Smooth muscle cell (in vitro differentiated cells): ENCODE data around the gene ZFPM1. TPM values are rescaled to one million over a fixed set of nuclear protein-coding genes. Genes with fewer than 3 reads are reported as not detected.

ENCODE experiments used
- DNase-seq: peaks from one replicate; lab custom pipeline; 2025; ENCODE audit not compliant: unreplicated experiment; lab: John Stamatoyannopoulos, UW
- H2AFZ ChIP-seq: fragments of 200-600 bp; sonication (generic); 2 replicates; pipeline ENCODE4 v1.6.0; 2016; ENCODE audit warnings: antibody characterized with exemption, low read depth, mild to moderate bottlenecking
- H3F3A ChIP-seq: fragments of 200-600 bp; sonication (generic); 2 replicates; pipeline ENCODE4 v1.6.0; 2017; ENCODE audit warnings: antibody characterized with exemption, low read depth
- H3K27ac ChIP-seq: fragments of 200-600 bp; sonication (generic); 2 replicates; pipeline ENCODE4 v1.5.1; 2016; ENCODE audit warnings: low read depth, mild to moderate bottlenecking
- H3K27me3 ChIP-seq: fragments of 200-600 bp; sonication (generic); 2 replicates; pipeline ENCODE4 v1.6.1; 2016; ENCODE audit warnings: low read depth, mild to moderate bottlenecking
- H3K36me3 ChIP-seq: fragments of 200-600 bp; sonication (generic); 2 replicates; pipeline ENCODE4 v1.5.1; 2016; ENCODE audit warnings: low read depth
- H3K4me1 ChIP-seq: fragments of 200-600 bp; sonication (generic); 2 replicates; pipeline ENCODE4 v1.5.1; 2016; ENCODE audit warnings: low read depth
- H3K4me2 ChIP-seq: fragments of 200-600 bp; sonication (generic); 2 replicates; pipeline ENCODE4 v1.6.0; 2016; ENCODE audit warnings: mild to moderate bottlenecking
- H3K4me3 ChIP-seq: fragments of 200-600 bp; sonication (generic); 2 replicates; pipeline ENCODE4 v1.5.1; 2016; ENCODE audit warnings: mild to moderate bottlenecking
- H3K79me2 ChIP-seq: fragments of 200-600 bp; sonication (generic); 2 replicates; pipeline ENCODE4 v1.6.0; 2016; ENCODE audit warnings: low read depth, mild to moderate bottlenecking
- H3K9ac ChIP-seq: fragments of 200-600 bp; sonication (generic); 2 replicates; pipeline ENCODE4 v1.6.0; 2016; ENCODE audit warnings: low read depth
- H3K9me3 ChIP-seq: fragments of 200-600 bp; sonication (generic); replicated peaks from 2 replicates; pipeline ENCODE4 v1.5.1; 2016; ENCODE audit warnings: low read depth
- H4K20me1 ChIP-seq: fragments of 200-600 bp; sonication (generic); 2 replicates; pipeline ENCODE4 v1.6.0; 2016; ENCODE audit warnings: low read depth
- CTCF ChIP-seq: fragments of 200-600 bp; sonication (generic); IDR thresholded peaks from 2 replicates; pipeline ENCODE4 v1.5.1; 2017; ENCODE audit warnings: borderline replicate concordance, mild to moderate bottlenecking, antibody characterized with exemption; ENCODE audit not compliant: insufficient read depth, poor library complexity, severe bottlenecking
- WGBS: methylation state at CpG from one replicate; pipeline ENCODE4 v1.1.7; 2016; ENCODE audit warnings: low lambda C conversion rate; 5-methylcytosine and 5-hydroxymethylcytosine counted together
- polyA plus RNA-seq: library from polyadenylated mRNA; unstranded; fragments of >200 nt; fragmentation: Nextera tagmentation; extraction: Ambion mirVana; gene quantifications from 2 replicates; pipeline ENCODE4 v1.2.1, GENCODE V29; 2016
- total RNA-seq: library from RNA; depleted of rRNA; stranded (reverse); fragments of >200 nt; gene quantifications from 2 replicates; pipeline ENCODE4 v1.2.3, GENCODE V29; 2014

ZFPM1 gene
- total and polyA plus RNA-seq, 2 experiments from 2014 or later = 0.99 to 4.9 TPM

DNA sequence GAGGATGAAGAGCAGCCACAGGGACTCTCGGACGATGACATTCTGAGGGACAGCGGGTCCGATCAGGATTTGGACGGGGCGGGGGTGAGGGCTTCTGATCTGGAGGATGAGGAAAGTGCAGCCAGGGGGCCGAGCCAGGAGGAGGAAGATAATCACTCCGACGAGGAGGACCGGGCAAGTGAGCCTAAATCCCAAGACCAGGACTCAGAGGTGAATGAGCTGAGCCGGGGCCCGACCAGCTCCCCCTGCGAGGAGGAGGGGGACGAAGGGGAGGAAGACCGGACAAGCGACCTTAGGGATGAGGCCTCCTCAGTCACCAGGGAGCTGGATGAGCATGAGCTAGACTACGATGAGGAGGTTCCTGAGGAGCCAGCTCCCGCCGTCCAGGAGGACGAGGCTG is 124.1 kb downstream of the ZFPM1 start:
- Histone ChIP-seq H3K36me3 (peaks cover 9% of the 10 kb centered on the region), H4K20me1 (peaks cover 98% of the 10 kb centered on the region), H3K9ac (no peak overlapping the region)

GRCh38 chr16:88578446-88579313 is 125.6 kb downstream of the ZFPM1 start:
- TF ChIP-seq CTCF = no peak
- no peaks in the 10 kb centered on the region for H3F3A ChIP-seq
- H2AFZ ChIP-seq = no peak overlapping the region
- no peak overlapping the region for H3K4me2 ChIP-seq
- H3K27ac ChIP-seq = no peak overlapping the region
- H3K9me3 ChIP-seq = no peaks in the 10 kb centered on the region
- H3K4me3 ChIP-seq = no peak overlapping the region
- peaks cover 9% of the 10 kb centered on the region for H3K36me3 ChIP-seq
- peaks cover 57% of the 10 kb centered on the region for H3K79me2 ChIP-seq
- no peak overlapping the region for H3K9ac ChIP-seq
- 98% methylated on average over 26 of the region's 26 CpGs for WGBS
- peaks cover 98% of the 10 kb centered on the region for H4K20me1 ChIP-seq
- no peak for DNase-seq
- H3K4me1 ChIP-seq = no peaks in the 10 kb centered on the region
- H3K27me3 ChIP-seq = no peaks in the 10 kb centered on the region

More for the DNA sequence above, 124.1 kb downstream of the ZFPM1 start:
- Histone ChIP-seq H3K9me3 (no peaks in the 10 kb centered on the region), H3K79me2 (peaks cover 62% of the 10 kb centered on the region), H3F3A (no peaks in the 10 kb centered on the region), H3K27ac (no peak overlapping the region), H3K4me3 (no peak overlapping the region), H3K27me3 (no peaks in the 10 kb centered on the region), H3K4me1 (no peaks in the 10 kb centered on the region), H2AFZ (no peak overlapping the region), H3K4me2 (no peak overlapping the region)
- no peak for DNase-seq
- TF ChIP-seq CTCF = no peak
- WGBS = 98% methylated on average over 20 of the region's 20 CpGs

- no peak overlapping the region for H3K27ac ChIP-seq
- H3K9ac ChIP-seq = no peak overlapping the region
- DNase-seq = no peak
- no peak overlapping the region for H2AFZ ChIP-seq
- no peaks in the 10 kb centered on the region for H3K9me3 ChIP-seq
- TF ChIP-seq CTCF = no peak
- peaks cover 61% of the 10 kb centered on the region for H3K79me2 ChIP-seq
- no peak overlapping the region for H3K4me3 ChIP-seq
- H3K27me3 ChIP-seq = no peaks in the 10 kb centered on the region
- no peak overlapping the region for H3K4me2 ChIP-seq
- H3K4me1 ChIP-seq = no peaks in the 10 kb centered on the region
- no peaks in the 10 kb centered on the region for H3F3A ChIP-seq
- H4K20me1 ChIP-seq = peaks cover 98% of the 10 kb centered on the region
- WGBS = 99% methylated on average over 16 of the region's 16 CpGs
- peaks cover 9% of the 10 kb centered on the region for H3K36me3 ChIP-seq
Measured at GRCh38 chr16:88580371-88580770, 127.3 kb downstream of the ZFPM1 start.
